Camera-type eye (tissue), 1 donor: ENCODE measurements around the gene HOXB13. TPM values are rescaled to one million over a fixed set of nuclear protein-coding genes. Genes with fewer than 3 reads are reported as not detected.

ENCODE experiments used
- total RNA-seq: library from RNA; depleted of rRNA; stranded (reverse); fragments of >200 nt; gene quantifications from one replicate; pipeline ENCODE4 v1.2.3, GENCODE V29; 2014

HOXB13 gene
- not detected for total RNA-seq

DNA sequence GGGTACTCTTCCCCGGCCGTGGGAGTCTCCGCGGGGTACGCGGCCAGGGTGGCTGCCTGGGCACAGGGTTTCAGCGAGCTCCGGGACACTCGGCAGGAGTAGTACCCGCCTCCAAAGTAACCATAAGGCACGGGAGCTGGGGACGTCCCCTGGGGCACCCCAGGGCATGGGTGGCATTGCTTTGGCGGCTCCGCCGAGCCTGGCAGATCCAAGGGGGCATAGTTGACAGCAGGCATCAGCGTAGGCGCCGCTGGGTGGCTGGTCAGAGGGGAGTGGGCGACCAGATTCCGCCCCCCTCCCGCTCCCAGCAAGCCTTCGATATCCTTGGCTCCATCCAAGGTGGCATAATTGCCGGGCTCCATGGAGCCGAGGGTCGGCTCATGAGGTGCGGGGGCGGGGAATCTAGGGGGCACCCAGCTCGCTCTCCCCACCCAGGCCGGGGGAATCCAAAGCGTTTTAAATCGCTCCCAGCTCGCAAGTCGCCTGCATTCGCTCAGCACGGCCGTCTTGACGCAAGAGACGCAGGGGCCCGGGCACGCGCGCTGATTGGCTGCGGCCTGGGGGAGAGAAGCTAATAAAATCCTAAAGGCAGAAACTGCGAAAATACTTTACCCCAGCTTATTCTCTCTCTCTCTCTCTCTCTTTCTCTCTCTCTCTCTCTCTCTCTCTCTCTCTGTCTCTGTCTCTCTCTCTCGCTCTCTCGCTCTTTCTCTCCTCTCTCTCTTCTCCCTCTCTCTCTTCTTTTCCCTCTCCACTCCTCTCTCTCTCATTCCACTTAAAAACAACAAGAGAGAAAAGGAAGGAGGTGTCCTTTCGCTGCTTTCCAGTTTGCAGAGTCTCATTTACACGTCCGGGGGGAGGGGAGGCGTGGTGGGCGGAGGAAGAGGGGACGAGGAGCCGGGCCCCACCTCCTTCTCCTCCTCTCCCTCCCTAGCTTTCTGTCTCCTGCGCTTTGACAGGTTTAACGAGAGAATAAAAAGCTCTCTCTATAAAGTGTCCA lies at the start of gene HOXB13:
Gene HOXB13, minus strand, starts transcription at position 519 of the 1,000 bp plus-strand sequence. Its CDS starts 157 bp downstream, at position 362.

DNA sequence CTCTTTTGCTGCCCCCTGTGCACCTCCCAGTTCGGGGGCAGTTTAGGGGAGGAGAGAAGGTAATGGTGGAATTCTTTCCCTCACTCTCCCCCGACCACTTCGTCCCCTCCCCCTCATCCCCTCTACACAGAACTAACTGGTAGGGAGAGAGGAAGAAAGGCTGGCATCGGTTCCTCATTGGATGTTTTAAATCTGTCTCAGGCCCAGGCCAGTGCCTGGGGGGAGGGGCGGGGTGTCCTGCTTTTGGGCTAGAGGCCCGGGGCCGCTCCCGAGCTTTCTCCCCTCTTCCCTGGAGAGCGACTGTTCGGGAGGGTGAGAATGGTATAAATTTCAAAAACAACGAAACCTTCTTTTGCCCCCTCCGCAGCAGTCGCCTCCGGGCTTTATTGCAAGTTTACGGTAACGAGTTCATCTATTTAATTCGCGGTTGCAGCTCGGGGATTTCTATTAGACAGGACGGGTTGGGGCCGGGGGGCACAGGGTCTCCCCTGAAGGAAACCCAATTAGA lies 5.6 kb downstream of the HOXB13 start, which contains the start of gene PRAC2:
Gene PRAC2, plus strand, starts transcription at position 271 of the 508 bp plus-strand sequence. CDS start 1,226 bp downstream, outside the sequence.

DNA sequence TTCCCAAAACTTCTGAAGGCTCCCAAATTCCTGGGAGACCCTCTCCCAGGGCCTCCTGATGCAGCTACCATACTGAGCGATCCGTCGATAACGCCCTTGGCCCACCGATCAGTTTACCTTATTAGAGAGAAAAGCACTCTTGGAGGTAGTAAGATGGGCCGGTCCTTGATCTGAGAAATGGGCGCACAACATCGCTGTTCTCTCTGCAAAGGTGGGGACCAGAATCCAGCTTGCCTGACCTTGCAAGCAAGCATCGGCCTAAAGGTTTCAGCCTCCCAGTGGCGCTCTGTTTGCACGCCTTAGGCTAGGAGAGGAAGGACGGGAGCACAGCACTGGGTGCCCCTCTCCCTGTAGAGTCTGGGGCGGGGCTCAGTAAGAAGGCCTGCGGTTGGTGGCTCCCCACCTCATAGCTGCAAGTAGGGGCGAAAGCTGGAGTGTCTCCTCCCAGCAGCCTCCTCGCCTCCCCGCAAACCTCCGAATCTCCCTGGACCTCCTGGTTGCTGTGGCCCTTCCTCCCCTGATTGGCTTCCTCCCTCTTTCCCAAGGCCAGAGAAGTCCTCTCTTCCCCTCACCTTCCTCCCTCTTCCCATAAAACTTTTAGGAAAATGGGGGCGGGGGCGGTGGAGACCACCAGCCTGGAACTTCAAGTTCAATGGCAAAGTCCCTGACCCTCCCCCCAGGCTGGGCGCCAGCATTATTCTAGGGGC lies 6.2 kb downstream of the HOXB13 start, which contains the start of gene PRAC1:
Gene PRAC1, minus strand, starts transcription at position 318 of the 707 bp plus-strand sequence. Its CDS starts 126 bp downstream, at position 192.

Other genes starting within 250 kb of the HOXB13 start
- not detected for gene HOXB1, start 197.7 kb downstream of the HOXB13 start, total RNA-seq
- not detected for gene HOXB2, start 183.6 kb downstream of the HOXB13 start, total RNA-seq
- not detected for gene HOXB4, start 150.4 kb downstream of the HOXB13 start, total RNA-seq
- gene HOXB3, start 138.5 kb downstream of the HOXB13 start, total RNA-seq, result 0.22 TPM
- gene HOXB5, start 135.0 kb downstream of the HOXB13 start, total RNA-seq, result not detected
- gene HOXB6, start 123.8 kb downstream of the HOXB13 start, total RNA-seq, result not detected
- gene HOXB7, start 117.7 kb downstream of the HOXB13 start, total RNA-seq, result not detected
- not detected for gene HOXB8, start 113.5 kb downstream of the HOXB13 start, total RNA-seq
- gene HOXB9, start 102.4 kb downstream of the HOXB13 start, total RNA-seq, result not detected
- not detected for gene PRAC1, start 6.2 kb downstream of the HOXB13 start, total RNA-seq
- not detected for gene PRAC2, start 5.6 kb downstream of the HOXB13 start, total RNA-seq
- 1.6 TPM for gene TTLL6, start 88.5 kb upstream of the HOXB13 start, total RNA-seq
- 65.5 TPM for gene CALCOCO2, start 102.3 kb upstream of the HOXB13 start, total RNA-seq
- 33.5 TPM for gene ATP5MC1, start 164.0 kb upstream of the HOXB13 start, total RNA-seq
- gene UBE2Z, start 179.7 kb upstream of the HOXB13 start, total RNA-seq, result 57.8 TPM
- 64.2 TPM for gene SNF8, start 216.1 kb upstream of the HOXB13 start, total RNA-seq
- not detected for gene GIP, start 239.8 kb upstream of the HOXB13 start, total RNA-seq